ENCODE results near the gene HERC2. TPM values are rescaled to one million over a fixed set of nuclear protein-coding genes. Genes with fewer than 3 reads are reported as not detected.
"Not testable (repeated sequence)": the region's sequence is repeated elsewhere in the genome, so short reads cannot be mapped to it uniquely, and the experiment has no call there.

HERC2 gene
- polyA plus RNA-seq, 6 donors from 2014 or later: 2.4 to 16.9 (median 9.7) TPM

DNA sequence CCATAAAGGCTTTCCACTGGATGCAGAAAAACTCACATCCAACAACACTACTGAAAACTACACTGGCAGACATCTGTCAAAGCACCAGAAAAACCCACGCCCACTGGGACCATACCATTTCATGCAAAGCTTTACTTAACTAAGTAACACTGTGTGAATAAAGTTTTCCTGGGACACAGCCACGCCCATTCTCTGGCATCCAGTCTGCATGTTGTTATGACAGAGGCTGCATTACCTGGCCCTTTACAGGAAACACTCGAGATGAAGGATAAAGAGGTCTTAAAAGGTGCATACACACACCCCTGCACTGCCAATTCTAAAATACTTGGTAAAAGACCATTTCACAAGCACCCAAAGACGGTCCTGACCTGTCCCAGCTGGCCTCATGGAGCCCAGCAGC, 176.6 kb downstream of the HERC2 start:
- ATAC-seq (ENCODE audit: low read depth in 2 of 2); H3K4me1 Mint-ChIP-seq; DNase-seq; H3K27me3 Mint-ChIP-seq; H3K4me3 Mint-ChIP-seq; H3K27ac Mint-ChIP-seq: not testable (repeated sequence)
- H3K36me3 Mint-ChIP-seq: peaks cover 49% of the 10 kb centered on the region in 2 donors
- H3K9me3 Mint-ChIP-seq: peaks cover 7 to 19% (median 14%) of the 10 kb centered on the region in 7 donors

GRCh38 chr15:28140062-28140461, 181.9 kb downstream of the HERC2 start:
- no peaks in the 10 kb centered on the region for H3K9me3 Mint-ChIP-seq
- H3K27ac Mint-ChIP-seq: peak overlapping the region in 1 of 6 donors; percentile 55
- no peak for ATAC-seq (ENCODE audit: low read depth in 2 of 2)
- peaks cover 7 to 11% (median 9%) of the 10 kb centered on the region in 3 donors for H3K4me1 Mint-ChIP-seq
- H3K4me3 Mint-ChIP-seq: no peak overlapping the region
- peaks cover 32 to 33% of the 10 kb centered on the region in 2 donors for H3K36me3 Mint-ChIP-seq
- DNase-seq: no peak
- no peaks in the 10 kb centered on the region for H3K27me3 Mint-ChIP-seq

- not testable (repeated sequence) for ATAC-seq (ENCODE audit: low read depth in 2 of 2); H3K9me3 Mint-ChIP-seq; H3K27me3 Mint-ChIP-seq; H3K4me3 Mint-ChIP-seq; DNase-seq
- Mint-ChIP-seq H3K4me1 (peaks cover 7 to 11% (median 9%) of the 10 kb centered on the region in 3 donors), H3K27ac (peak overlapping the region in 2 of 6 donors; percentile 41 to 73), H3K36me3 (peaks cover 23 to 32% of the 10 kb centered on the region in 2 donors)
Measured at GRCh38 chr15:28137408-28138039, 184.5 kb downstream of the HERC2 start.

DNA sequence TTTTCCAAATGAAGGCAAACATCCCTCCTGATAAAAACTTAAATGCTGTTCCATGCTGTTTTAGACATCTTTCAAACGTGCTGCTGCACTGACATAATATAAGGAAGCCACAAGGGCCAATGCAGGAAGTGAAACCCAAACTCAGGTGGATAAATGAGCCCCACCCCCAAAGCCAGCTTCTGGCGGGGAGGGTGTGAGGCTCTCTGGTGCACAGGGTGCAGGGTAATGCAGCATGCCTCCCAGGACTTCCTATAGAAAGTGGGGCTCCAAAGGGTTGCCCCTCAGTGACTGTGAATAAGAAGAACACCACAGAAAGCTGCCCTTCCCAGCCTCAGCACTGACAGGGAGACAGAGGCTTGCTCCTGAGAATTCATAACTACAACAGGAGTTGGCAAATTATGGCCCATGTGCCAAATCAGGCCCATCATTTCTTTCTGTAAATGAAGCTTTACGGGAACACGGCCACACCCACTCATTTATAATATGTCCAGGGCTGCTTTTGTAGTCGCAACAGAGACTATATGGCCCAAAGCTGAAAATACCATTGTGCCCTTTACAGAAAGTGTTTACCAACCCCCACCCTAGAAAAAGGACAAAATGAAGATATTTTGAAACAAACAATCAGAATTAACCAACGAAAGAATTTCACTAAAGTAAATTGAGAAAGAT, 185.6 kb downstream of the HERC2 start:
- peaks cover 24 to 25% of the 10 kb centered on the region in 2 donors for H3K36me3 Mint-ChIP-seq
- peak overlapping the region in 2 of 6 donors; percentile 8 to 56 for H3K27ac Mint-ChIP-seq
- ATAC-seq (ENCODE audit: low read depth in 2 of 2) (peak; percentile 97 to 99), DNase-seq (peak; percentile 32)
- peak overlapping the region in 1 of 8 donors; percentile 32 for H3K4me3 Mint-ChIP-seq
- H3K4me1 Mint-ChIP-seq: peaks cover 7 to 11% (median 9%) of the 10 kb centered on the region in 3 donors
- H3K9me3 Mint-ChIP-seq, H3K27me3 Mint-ChIP-seq: not testable (repeated sequence)

DNA sequence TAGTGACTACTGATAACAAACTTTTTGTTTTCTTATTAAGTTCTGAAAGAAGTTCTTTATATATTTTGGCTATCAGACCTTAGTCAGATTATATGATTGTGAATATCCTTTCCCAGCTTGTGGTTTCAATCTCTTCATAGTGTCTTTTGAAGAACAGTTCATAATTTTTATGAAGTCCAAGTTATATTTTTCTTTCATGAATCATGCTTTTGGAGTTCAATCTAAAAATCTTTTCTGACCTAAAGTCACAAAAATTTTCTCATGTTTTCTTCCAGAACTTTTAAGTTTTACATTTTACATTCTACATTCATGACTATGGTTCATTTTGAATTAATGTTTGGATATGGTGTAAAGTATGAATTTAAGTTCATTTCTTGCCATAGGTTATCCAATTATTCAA, 188.7 kb downstream of the HERC2 start:
- no peak overlapping the region for H3K4me3 Mint-ChIP-seq
- peaks cover 7 to 19% (median 13%) of the 10 kb centered on the region in 3 donors for H3K4me1 Mint-ChIP-seq
- H3K27ac Mint-ChIP-seq: no peak overlapping the region
- no peaks in the 10 kb centered on the region for H3K27me3 Mint-ChIP-seq
- ATAC-seq (ENCODE audit: low read depth in 2 of 2) (no peak), DNase-seq (no peak)
- H3K36me3 Mint-ChIP-seq: peaks cover 5 to 8% of the 10 kb centered on the region in 2 donors
- no peaks in the 10 kb centered on the region for H3K9me3 Mint-ChIP-seq

DNA sequence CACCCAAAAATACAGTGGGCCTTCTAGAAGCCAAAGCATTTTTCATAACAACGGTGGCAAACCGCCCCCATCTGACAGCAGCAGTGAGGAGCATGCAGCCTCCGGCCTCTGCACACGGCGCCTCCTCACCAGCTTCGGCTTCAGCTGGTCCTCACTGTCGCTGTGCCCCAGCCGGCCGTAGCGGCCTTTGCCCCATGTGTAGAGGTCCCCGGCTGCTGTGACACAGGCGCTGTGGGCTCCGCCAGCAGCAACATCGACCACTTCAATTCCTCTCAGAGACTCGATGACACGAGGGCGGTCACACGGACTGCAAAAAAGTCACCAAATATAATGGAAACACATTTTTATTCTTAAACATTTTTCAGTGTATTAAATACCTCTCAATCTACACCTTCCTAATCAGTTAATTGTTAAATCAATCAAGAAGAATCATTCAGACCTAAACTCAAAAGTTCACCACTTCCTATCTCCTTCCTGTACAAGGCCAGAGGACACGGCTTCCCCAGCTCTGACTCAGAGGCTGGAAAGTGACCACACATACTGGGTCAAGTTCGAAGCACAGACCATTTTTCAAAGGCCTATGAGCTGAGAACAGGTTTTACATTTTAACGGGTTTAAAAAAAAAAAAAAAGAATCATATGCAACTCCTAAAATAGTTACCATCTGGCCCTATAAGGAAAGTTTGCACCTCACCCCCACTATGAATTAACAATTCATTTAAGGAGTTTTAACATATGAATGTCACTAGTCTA, 189.3 kb downstream of the HERC2 start:
- ATAC-seq (ENCODE audit: low read depth in 2 of 2) (no peak), DNase-seq (no peak)
- Mint-ChIP-seq H3K9me3 (no peaks in the 10 kb centered on the region), H3K27me3 (no peaks in the 10 kb centered on the region), H3K27ac (peak overlapping the region in 1 of 6 donors; percentile 48), H3K36me3 (peaks cover 5 to 8% of the 10 kb centered on the region in 2 donors), H3K4me1 (peaks cover 13 to 25% (median 15%) of the 10 kb centered on the region in 3 donors), H3K4me3 (no peak overlapping the region)

DNA sequence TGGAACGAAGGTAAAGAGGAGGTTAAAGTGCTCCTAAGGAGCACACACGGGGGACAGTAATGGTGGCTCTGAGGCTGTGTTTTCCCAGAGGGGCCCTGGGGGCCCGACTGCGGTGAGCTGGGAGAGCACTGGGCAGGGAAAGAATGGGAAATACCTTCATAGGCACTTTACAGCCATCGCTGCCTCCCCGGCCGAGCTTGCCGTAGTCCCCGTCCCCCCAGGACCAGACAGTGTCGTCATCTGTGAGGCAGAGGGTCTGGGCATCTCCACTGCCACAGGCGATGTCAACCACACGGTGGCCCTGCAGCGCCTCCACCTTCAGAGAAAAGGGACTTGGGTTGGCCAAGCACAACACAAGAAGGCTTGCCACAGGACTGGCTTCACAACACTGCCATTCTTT, 190.0 kb downstream of the HERC2 start:
- Mint-ChIP-seq H3K9me3 (no peaks in the 10 kb centered on the region), H3K27me3 (no peaks in the 10 kb centered on the region), H3K36me3 (peaks cover 5 to 8% of the 10 kb centered on the region in 2 donors), H3K27ac (no peak overlapping the region), H3K4me1 (peaks cover 13 to 28% (median 14%) of the 10 kb centered on the region in 3 donors), H3K4me3 (no peak overlapping the region)
- DNase-seq: no peak
- no peak for ATAC-seq (ENCODE audit: low read depth in 2 of 2)

- H3K27me3 Mint-ChIP-seq: no peaks in the 10 kb centered on the region
- H3K4me1 Mint-ChIP-seq: peaks cover 7 to 23% (median 9%) of the 10 kb centered on the region in 3 donors
- H3K9me3 Mint-ChIP-seq: no peaks in the 10 kb centered on the region
- no peak for DNase-seq
- no peak overlapping the region for H3K4me3 Mint-ChIP-seq
- no peak for ATAC-seq (ENCODE audit: low read depth in 2 of 2)
- peak overlapping the region in 1 of 6 donors; percentile 71 for H3K27ac Mint-ChIP-seq
- H3K36me3 Mint-ChIP-seq: peaks cover 5 to 8% of the 10 kb centered on the region in 2 donors
Measured at GRCh38 chr15:28131400-28131799, 190.6 kb downstream of the HERC2 start.

DNA sequence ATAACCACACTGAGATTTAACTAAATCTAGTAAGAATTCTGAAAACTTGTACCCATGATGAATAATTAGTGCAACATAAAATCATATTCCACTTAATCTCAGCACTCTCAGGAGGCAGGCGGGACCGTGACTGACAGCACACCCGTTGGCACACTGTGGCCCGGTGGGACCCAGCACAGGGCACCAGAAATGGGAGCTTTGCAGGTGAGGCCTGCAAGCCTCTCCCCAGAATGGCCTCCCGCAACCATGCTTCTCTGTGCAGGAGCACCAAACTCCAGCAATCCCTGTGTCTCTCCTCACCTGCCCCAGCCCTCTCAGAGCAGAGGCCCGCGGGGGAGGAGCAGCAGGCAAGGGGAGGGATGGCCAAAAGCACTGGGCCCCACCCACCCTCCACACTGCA, 191.3 kb downstream of the HERC2 start:
- H3K4me1 Mint-ChIP-seq: peaks cover 12 to 17% (median 13%) of the 10 kb centered on the region in 3 donors
- H3K9me3 Mint-ChIP-seq: no peaks in the 10 kb centered on the region
- no peak for ATAC-seq (ENCODE audit: low read depth in 2 of 2)
- no peak overlapping the region for H3K27ac Mint-ChIP-seq
- no peaks in the 10 kb centered on the region for H3K27me3 Mint-ChIP-seq
- H3K36me3 Mint-ChIP-seq: peaks cover 5 to 8% of the 10 kb centered on the region in 2 donors
- DNase-seq: no peak
- no peak overlapping the region for H3K4me3 Mint-ChIP-seq

DNA sequence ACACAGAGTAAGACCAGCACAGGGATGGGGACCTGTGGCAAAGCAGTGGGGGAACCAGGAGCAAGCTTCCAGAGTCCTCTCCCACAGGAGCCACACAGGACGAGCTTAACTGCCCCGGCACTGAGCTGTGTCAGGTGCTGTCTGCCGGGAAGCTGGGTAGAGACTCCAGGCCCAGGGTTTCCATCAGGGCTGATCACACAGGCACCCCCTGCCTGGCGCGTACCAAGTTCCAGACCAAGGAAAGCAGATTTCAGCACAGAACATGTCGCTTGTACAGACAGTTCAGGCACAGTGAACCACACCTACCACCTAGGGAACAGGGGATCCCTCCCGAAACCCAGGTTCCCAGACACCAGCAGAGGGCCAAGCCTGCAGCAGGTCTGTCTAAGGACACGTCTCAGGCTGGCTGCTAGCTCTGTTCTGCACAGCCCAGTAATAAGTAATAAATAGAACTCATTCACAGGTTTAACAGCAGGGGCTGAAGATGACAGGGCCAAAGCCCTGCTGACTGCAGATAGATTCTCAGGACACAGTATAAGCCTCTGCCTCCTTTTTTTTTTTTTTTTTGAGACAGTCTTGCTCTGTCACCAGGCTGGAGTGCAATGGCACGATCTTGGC, 192.6 kb downstream of the HERC2 start:
- H3K9me3 Mint-ChIP-seq: no peaks in the 10 kb centered on the region
- no peaks in the 10 kb centered on the region for H3K27me3 Mint-ChIP-seq
- H3K27ac Mint-ChIP-seq: peak overlapping the region in 3 of 6 donors; percentile 19 to 96 (median 92)
- peaks cover 12 to 17% (median 13%) of the 10 kb centered on the region in 3 donors for H3K4me1 Mint-ChIP-seq
- DNase-seq: no peak
- H3K4me3 Mint-ChIP-seq: no peak overlapping the region
- ATAC-seq (ENCODE audit: low read depth in 2 of 2): no peak
- H3K36me3 Mint-ChIP-seq: peaks cover 5 to 8% of the 10 kb centered on the region in 2 donors

GRCh38 chr15:28128031-28128430, 193.9 kb downstream of the HERC2 start:
- H3K9me3 Mint-ChIP-seq: no peaks in the 10 kb centered on the region
- peak overlapping the region in 5 of 6 donors; percentile 30 to 96 (median 63) for H3K27ac Mint-ChIP-seq
- H3K4me1 Mint-ChIP-seq: peaks cover 13 to 17% (median 15%) of the 10 kb centered on the region in 3 donors
- peak overlapping the region in 1 of 8 donors; percentile 32 for H3K4me3 Mint-ChIP-seq
- ATAC-seq (ENCODE audit: low read depth in 2 of 2): peak; percentile 82 to 91
- H3K27me3 Mint-ChIP-seq: no peaks in the 10 kb centered on the region
- peak; percentile 35 for DNase-seq
- peaks cover 12 to 16% of the 10 kb centered on the region in 2 donors for H3K36me3 Mint-ChIP-seq

DNA sequence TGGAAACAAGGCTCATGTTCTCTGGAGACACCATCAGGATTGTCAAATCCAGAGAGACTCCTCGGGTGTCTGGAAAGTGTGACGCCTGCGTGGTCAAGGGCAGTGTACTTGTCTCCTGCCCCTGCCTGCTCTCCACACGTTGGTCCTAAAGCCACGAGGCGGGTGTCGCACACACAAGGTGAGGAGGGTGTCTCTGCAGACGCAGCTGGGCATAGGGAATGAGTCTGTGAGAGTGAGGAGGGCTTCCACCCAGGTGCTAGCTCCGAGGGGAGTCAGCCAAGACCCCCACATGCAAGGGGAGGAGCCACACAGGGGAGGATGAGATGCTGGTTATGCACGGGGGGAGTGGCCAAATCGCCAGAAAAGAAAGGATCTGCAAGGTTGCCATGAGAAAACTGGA, 194.9 kb downstream of the HERC2 start:
- H3K4me3 Mint-ChIP-seq: no peak overlapping the region
- H3K4me1 Mint-ChIP-seq: peaks cover 13 to 17% (median 15%) of the 10 kb centered on the region in 3 donors
- peak overlapping the region in 4 of 6 donors; percentile 22 to 82 (median 62) for H3K27ac Mint-ChIP-seq
- no peaks in the 10 kb centered on the region for H3K9me3 Mint-ChIP-seq
- no peaks in the 10 kb centered on the region for H3K27me3 Mint-ChIP-seq
- no peak for DNase-seq
- ATAC-seq (ENCODE audit: low read depth in 2 of 2): no peak
- peaks cover 9 to 10% of the 10 kb centered on the region in 2 donors for H3K36me3 Mint-ChIP-seq
